Stimulated activated naive CD8-positive, alpha-beta T cell treated with anti-CD3 and anti-CD28 coated beads, Interleukin-15, Interleukin-2, amounts not matched to agents 100 ng/mL and 50 ng/mL, for 24 hours (primary cell): ENCODE results near the gene ZNF865.
A peak's percentile ranks its signal among the peaks of the same experiment; 100 is the strongest.
"Not testable (repeated sequence)": the region's sequence is repeated elsewhere in the genome, so short reads cannot be mapped to it uniquely, and the experiment has no call there.

Experiments used
- H3K27ac Mint-ChIP-seq: one replicate; pipeline ENCODE4 v1.8.0; 2021; ENCODE audit warnings: mild to moderate bottlenecking, mixed read lengths
- H3K27me3 Mint-ChIP-seq: one replicate; pipeline ENCODE4 v1.8.0; 2021; ENCODE audit warnings: mixed read lengths
- H3K36me3 Mint-ChIP-seq: one replicate; pipeline ENCODE4 v1.8.0; 2021; ENCODE audit warnings: low read depth, mixed read lengths
- H3K4me1 Mint-ChIP-seq: one replicate; pipeline ENCODE4 v1.8.0; 2021; ENCODE audit warnings: low read depth, mixed read lengths
- H3K4me3 Mint-ChIP-seq: one replicate; pipeline ENCODE4 v1.8.0; 2021; ENCODE audit warnings: mild to moderate bottlenecking, mixed read lengths
- H3K9me3 Mint-ChIP-seq: one replicate; pipeline ENCODE4 v1.8.0; 2021; ENCODE audit warnings: mixed read lengths

The ZNF865 gene

DNA sequence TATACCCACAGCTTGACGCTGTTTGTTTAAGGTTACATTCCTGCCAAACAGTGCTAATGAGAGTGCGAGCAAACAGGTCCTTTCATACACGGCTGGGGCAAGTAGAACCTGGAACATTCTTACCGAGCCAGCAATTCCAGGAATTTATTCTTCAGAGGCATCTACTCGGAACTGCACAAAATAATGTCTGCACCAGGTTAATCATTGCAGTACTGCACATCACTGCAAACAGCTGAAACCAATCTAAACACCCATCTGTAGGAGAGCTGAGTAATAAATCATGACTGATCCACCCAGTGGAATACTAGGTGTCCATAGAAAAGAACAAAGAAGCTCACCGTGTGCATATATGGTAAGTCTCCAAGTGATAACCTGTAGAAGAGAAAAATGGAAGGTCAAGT lies 23.6 kb upstream of the ZNF865 start:
- no peaks in the 10 kb centered on the region for H3K27me3 Mint-ChIP-seq
- peaks cover 13% of the 10 kb centered on the region for H3K36me3 Mint-ChIP-seq
- H3K4me3 Mint-ChIP-seq = peak overlapping the region; percentile 95
- no peak overlapping the region for H3K27ac Mint-ChIP-seq
- peaks cover 39% of the 10 kb centered on the region for H3K4me1 Mint-ChIP-seq
- H3K9me3 Mint-ChIP-seq = no peaks in the 10 kb centered on the region

DNA sequence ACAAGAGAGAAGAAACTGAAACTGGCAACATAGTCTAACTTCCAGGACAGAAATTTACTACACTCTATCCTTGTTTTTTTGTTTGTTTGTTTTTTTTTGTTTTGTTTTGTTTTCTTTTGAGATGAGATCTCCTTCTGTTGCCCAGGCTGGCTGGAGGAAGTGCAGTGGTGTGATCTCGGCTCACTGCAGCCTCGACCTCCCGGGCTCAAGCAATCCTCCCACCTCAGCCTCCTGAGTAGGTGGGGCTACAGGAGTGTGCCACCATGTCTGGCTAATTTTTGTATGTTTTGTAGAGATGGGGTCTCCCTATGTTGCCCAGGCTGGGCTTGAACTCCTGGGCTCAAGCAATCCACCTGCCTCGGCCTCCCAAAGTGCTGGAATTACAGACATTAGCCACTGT lies 23.2 kb upstream of the ZNF865 start:
- peaks cover 44% of the 10 kb centered on the region for H3K4me1 Mint-ChIP-seq
- not testable (repeated sequence) for H3K9me3 Mint-ChIP-seq, H3K27ac Mint-ChIP-seq, H3K27me3 Mint-ChIP-seq, H3K4me3 Mint-ChIP-seq, H3K36me3 Mint-ChIP-seq

DNA sequence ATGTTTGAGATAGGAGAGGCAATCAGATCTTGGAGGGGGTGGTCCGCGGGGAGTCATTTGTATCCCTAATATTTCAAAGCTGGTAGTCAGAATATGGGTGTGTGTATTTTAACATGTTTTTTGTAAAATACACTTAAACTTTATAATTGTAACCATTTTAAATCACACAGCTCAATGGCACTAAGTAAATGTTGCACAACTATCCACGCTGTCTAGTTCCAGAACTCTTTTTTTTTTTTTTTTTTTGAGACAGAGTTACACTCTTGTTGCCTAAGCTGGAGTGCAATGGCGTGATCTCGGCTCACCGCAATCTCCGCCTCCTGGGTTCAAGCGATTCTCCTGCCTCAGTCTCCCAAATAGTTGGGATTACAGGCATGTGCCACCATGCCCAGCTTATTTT lies 21.6 kb upstream of the ZNF865 start:
- H3K9me3 Mint-ChIP-seq = not testable (repeated sequence)
- peaks cover 47% of the 10 kb centered on the region for H3K4me1 Mint-ChIP-seq

DNA sequence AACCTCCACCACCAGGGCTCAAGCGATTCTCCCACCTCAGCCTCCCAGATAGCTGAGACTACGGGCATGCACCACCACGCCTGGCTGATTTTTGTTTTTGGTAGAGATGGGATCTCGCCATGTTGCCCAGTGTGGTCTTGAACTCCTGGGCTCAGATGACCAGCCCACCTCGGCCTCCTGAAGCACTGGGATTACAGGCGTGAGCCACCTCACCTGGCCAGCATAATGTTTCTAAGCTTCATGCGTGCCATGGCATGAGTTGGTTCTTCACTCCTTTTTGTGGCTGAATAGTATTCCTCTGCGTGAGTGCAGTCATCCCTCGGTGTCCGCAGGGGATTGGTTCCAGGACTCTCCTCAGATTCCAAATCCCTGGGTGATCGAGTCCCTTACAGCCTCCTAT lies 20.6 kb upstream of the ZNF865 start:
- Mint-ChIP-seq H3K36me3 (peaks cover under 1% of the 10 kb centered on the region), H3K27ac (no peak overlapping the region), H3K4me1 (peaks cover 43% of the 10 kb centered on the region), H3K27me3 (no peaks in the 10 kb centered on the region), H3K4me3 (no peak overlapping the region), H3K9me3 (no peaks in the 10 kb centered on the region)

More for the DNA sequence above, 21.6 kb upstream of the ZNF865 start:
- not testable (repeated sequence) for H3K27me3 Mint-ChIP-seq, H3K27ac Mint-ChIP-seq, H3K4me3 Mint-ChIP-seq, H3K36me3 Mint-ChIP-seq

DNA sequence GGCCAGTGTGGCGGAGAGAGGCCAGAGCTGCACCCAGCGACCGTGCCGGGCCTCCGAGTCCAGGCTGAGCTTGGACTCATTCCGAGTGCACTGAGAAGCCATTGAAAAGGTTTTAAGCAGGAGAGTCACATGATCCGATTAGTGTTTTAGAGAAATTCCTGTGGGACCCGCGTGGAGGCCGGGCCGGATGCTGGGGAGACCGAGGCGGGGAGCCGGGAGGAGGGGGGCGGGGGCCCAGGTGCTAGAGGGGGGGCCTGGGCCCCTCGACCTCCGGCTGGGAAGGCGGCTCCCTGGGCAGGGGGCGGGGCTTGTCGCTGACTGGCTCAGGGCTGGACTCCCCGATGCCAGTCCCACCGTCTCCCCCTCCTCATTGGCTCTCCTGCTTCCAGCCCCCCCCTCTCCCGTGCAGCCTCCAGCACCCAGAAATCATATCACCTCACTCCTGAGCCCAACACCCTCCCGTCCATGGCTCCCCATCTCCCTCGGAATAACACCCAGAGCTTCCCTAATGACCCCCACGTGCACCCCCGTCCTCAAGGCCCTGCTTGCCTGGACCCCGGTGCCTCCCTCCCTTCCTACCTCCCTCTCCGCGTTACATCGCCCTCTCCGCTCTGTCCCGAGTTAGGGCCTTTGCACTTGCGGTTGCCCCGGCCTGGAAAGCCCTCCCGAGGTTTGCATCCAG lies 19.6 kb upstream of the ZNF865 start:
- peaks cover 39% of the 10 kb centered on the region for H3K4me1 Mint-ChIP-seq
- peak overlapping the region; percentile 55 for H3K27ac Mint-ChIP-seq
- H3K27me3 Mint-ChIP-seq = no peaks in the 10 kb centered on the region
- no peaks in the 10 kb centered on the region for H3K9me3 Mint-ChIP-seq
- H3K4me3 Mint-ChIP-seq = peak overlapping the region; percentile 54
- H3K36me3 Mint-ChIP-seq = no peaks in the 10 kb centered on the region

DNA sequence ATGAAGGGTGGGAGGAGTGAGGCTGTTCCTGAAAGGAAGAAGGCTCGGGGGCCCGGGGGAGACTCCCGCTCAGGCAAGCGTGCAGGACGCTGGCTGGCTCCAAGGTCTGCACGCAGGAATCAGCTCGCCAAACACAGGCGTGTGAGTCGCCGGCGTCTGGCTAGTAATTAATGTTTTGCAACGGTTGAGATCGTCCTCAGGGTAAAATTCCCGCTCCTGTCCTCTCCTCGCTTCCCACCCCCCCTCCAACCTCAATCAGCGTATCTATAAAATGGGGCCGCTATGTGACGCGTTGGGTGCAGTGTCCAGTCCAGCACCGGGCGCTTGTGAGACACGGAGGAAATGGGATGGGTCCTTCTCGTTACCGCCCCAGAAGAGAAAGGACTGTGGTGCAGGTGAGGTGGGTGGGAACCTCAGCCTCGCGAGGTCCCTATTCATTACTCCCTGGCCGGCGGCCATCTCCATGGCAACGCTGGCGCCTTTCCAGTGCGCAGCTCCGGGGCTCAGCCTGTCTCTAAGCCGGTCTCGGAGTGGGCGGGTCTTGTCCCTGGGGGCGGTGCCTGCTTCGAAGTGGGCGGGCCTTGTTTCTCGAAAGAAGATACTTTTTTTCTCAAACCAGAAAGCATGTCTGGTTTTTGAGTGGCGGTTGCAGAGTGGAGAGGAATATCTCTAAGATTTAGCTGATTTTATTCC lies 18.3 kb upstream of the ZNF865 start:
- Mint-ChIP-seq H3K9me3 (no peaks in the 10 kb centered on the region), H3K4me3 (peak overlapping the region; percentile 83), H3K4me1 (peaks cover 28% of the 10 kb centered on the region), H3K27ac (peak overlapping the region; percentile 52), H3K36me3 (peaks cover 5% of the 10 kb centered on the region), H3K27me3 (no peaks in the 10 kb centered on the region)

DNA sequence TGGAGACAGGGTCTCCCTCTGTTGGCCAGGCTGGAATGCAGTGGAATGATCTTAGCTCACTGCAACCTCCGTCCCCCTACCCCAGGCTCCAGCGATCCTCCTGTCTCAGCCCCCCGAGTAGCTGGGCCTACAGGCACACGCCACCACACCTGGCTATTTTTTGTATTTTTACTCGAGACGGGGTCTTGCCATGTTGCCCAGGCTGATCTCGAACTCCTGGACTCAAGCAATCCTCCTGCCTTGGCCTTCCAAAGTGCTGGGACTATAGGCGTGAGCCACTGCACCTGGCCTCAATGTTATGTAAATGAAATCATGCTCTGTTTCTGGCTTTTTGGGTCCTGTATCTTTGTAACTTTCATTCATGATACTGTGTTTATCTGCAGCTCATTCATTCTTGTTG lies 16.7 kb upstream of the ZNF865 start:
- Mint-ChIP-seq H3K27me3 (no peaks in the 10 kb centered on the region), H3K36me3 (peaks cover 8% of the 10 kb centered on the region), H3K4me1 (peaks cover 25% of the 10 kb centered on the region), H3K4me3 (peak overlapping the region; percentile 39), H3K27ac (no peak overlapping the region), H3K9me3 (no peaks in the 10 kb centered on the region)

DNA sequence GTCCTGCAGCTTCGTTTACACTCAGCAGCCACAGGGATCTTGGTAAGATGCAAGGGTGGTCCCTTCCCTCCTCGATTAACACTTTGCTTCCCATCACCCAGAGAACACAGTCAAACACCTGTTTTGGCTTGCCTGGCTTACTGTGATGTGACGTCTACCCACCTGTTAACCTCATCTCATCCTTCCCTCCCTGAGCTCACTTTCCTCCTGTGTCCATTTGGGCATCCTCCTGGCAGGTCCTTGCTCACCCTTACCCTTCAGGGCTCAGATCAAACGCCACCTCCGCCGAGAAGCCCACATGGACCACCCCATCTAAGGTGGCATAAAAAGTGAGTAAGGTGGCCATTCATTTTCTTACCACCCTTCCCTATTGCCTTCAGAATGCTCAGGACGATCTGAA lies 15.3 kb upstream of the ZNF865 start:
- no peak overlapping the region for H3K4me3 Mint-ChIP-seq
- no peaks in the 10 kb centered on the region for H3K27me3 Mint-ChIP-seq
- peaks cover 25% of the 10 kb centered on the region for H3K4me1 Mint-ChIP-seq
- H3K36me3 Mint-ChIP-seq = peaks cover 14% of the 10 kb centered on the region
- H3K9me3 Mint-ChIP-seq = no peaks in the 10 kb centered on the region
- no peak overlapping the region for H3K27ac Mint-ChIP-seq

DNA sequence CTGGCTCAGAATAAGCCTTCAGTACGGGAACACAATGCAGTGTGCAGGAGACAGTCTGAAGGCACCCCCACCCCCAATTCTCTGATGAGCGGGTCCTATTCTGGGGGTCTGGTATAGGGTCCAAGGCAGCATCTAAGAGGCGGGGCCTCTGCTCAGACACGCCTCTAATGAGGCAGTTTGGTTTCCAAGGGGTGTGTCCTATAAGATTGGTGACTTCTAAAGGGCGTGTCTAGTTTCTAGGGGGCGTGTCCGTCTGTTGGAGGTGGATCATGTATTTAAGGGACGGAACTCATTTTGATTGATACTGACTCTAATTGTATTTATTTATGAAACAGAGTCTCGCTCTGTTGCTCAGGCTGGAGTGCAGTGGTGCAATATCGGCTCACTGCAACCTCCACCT lies 14.8 kb upstream of the ZNF865 start:
- Mint-ChIP-seq H3K27me3 (no peaks in the 10 kb centered on the region), H3K9me3 (no peaks in the 10 kb centered on the region), H3K27ac (no peak overlapping the region), H3K4me3 (no peak overlapping the region), H3K36me3 (peaks cover 19% of the 10 kb centered on the region), H3K4me1 (peaks cover 20% of the 10 kb centered on the region)

DNA sequence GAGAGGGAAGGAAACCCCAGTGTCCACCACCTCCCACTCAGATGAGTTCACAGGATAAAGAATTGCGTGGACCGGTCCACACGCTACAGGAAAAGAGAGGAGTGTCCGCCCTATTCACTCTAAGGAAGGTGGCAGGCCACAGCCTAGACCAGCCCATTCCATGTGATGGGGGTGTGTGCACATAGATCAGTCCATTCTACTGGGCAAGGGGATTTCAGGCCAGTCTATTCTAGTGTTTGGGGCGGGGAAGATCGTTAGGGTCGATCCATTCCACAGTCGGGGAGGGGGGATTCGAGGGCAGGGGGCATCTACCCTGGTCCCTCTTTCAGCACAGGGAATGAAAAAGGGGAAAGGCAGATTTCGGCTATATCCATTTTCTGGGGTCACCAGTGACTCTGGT lies 13.9 kb upstream of the ZNF865 start:
- H3K9me3 Mint-ChIP-seq = no peaks in the 10 kb centered on the region
- peaks cover 29% of the 10 kb centered on the region for H3K36me3 Mint-ChIP-seq
- peaks cover 10% of the 10 kb centered on the region for H3K4me1 Mint-ChIP-seq
- no peak overlapping the region for H3K27ac Mint-ChIP-seq
- H3K27me3 Mint-ChIP-seq = no peaks in the 10 kb centered on the region
- H3K4me3 Mint-ChIP-seq = no peak overlapping the region

DNA sequence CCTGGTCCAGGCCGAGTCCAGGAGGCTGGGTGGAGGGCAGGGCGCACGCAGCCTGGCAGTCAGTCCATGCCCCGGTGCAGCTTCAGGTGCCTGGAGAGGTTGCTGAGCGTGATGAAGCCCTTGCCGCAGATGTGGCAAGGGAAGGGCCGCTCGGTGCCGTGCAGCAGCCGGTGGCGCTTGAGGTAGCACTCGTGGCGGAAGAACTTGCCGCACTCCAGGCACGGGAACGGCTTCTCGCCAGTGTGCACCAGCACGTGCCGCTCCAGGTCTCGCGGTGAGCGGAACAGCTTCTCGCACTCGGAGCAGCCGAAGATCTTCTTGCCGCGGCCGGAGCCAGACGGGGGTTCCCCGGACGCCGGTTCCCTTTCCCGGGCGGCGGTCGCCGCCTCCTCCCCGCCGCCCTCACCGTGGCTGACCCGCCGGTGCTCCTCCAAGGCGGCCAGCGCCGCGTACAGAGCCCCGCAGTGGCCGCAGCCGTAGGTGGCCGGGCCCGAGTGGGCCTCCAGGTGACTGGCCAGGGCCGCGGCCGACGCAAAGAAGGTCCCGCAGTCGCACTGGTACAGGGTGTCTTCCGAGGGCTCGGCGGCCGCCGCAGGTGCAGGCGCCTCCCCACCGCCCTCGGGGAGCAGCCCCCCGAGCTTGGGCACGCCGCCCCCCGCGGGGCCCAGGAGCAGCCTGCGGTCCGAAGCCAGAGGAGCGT lies 12.9 kb upstream of the ZNF865 start:
- Mint-ChIP-seq H3K36me3 (peaks cover 36% of the 10 kb centered on the region), H3K9me3 (no peaks in the 10 kb centered on the region), H3K27me3 (no peaks in the 10 kb centered on the region), H3K4me1 (peaks cover 5% of the 10 kb centered on the region), H3K4me3 (no peak overlapping the region), H3K27ac (no peak overlapping the region)

DNA sequence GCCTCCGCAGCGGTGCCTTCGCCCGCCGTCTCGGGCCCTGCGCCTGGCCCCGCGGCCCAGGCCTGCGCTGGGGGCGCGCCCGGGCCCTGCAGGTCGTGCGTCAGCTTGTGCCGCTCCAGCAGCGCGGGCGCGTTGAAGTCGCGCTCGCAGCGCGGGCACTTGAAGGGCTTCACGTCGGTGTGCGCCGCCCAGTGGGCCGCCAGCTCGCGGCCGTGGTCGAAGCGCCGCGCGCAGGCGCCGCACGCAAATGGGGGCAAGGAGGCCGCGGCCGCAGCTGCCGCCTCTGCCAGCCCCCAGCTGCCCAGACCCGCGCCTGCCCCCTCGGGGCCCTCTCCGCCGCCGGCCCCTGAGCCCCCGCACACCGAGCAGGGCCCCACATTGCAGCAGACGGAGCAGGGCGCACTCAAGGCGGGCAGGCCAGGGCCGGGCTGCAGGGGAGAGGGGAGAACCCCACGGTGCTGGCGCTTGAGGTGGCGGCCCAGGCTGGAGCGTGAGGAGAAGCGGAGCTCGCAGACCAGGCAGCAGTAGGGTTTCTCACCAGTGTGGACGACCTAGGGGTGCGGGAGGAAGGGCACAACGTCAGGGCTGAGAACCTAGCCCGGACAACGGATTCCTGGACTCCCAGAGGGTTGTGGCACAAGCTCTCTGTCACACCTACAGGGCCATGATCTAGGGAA lies 12.2 kb upstream of the ZNF865 start:
- H3K4me1 Mint-ChIP-seq = peaks cover 8% of the 10 kb centered on the region
- no peak overlapping the region for H3K4me3 Mint-ChIP-seq
- H3K27ac Mint-ChIP-seq = no peak overlapping the region
- no peaks in the 10 kb centered on the region for H3K9me3 Mint-ChIP-seq
- H3K27me3 Mint-ChIP-seq = no peaks in the 10 kb centered on the region
- peaks cover 40% of the 10 kb centered on the region for H3K36me3 Mint-ChIP-seq

DNA sequence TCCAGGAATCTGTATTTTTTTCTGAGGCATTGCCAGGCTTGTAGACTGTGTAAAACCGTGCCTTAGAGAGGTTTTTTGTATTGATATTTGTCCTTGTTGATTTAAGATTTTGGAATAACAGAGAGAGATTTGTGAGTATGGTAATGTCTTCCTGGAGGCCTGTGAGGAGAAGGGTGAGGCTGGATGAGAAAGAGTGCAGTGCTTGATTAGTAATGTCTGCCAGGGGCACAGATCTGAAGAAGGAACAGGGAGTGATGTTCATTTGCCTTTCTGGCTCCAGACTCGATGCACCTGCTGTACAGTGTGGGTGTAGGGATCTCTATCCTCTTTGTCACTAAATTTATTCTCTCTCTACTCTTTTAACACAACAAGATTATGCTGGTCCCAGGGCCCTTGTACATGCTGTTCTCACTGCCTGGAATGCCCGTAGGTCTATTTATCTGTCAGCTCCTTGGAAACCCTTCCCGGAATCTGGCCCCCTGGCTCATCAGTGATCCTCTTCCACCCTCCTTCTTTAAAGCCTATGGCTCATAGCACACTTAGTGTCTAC lies 10.4 kb upstream of the ZNF865 start:
- H3K9me3 Mint-ChIP-seq = no peaks in the 10 kb centered on the region
- H3K27me3 Mint-ChIP-seq = no peaks in the 10 kb centered on the region
- H3K27ac Mint-ChIP-seq = no peak overlapping the region
- peaks cover 46% of the 10 kb centered on the region for H3K36me3 Mint-ChIP-seq
- no peak overlapping the region for H3K4me3 Mint-ChIP-seq
- H3K4me1 Mint-ChIP-seq = peaks cover 14% of the 10 kb centered on the region

DNA sequence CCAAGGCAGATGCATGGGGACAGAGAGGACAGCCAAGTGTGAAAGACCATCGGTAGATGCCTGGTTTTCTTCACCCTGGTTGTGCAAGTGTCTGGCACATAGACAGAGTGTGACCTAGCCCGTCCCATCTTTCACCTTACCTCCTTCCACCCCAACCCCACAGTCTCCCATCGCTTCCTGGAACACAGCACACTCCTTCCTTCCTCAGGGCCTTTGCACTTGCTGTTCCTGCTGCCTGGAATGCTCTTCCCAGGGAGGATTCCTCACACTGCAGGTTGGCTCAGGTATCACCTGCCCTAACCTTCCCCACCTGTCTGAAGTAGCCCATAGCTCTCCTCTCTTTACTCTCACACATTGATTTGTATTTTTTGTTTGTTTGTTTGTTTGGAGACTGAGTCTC lies 9.1 kb upstream of the ZNF865 start:
- H3K36me3 Mint-ChIP-seq = peaks cover 46% of the 10 kb centered on the region
- no peak overlapping the region for H3K4me3 Mint-ChIP-seq
- no peak overlapping the region for H3K27ac Mint-ChIP-seq
- H3K4me1 Mint-ChIP-seq = peaks cover 20% of the 10 kb centered on the region
- H3K27me3 Mint-ChIP-seq = no peaks in the 10 kb centered on the region
- H3K9me3 Mint-ChIP-seq = no peaks in the 10 kb centered on the region

DNA sequence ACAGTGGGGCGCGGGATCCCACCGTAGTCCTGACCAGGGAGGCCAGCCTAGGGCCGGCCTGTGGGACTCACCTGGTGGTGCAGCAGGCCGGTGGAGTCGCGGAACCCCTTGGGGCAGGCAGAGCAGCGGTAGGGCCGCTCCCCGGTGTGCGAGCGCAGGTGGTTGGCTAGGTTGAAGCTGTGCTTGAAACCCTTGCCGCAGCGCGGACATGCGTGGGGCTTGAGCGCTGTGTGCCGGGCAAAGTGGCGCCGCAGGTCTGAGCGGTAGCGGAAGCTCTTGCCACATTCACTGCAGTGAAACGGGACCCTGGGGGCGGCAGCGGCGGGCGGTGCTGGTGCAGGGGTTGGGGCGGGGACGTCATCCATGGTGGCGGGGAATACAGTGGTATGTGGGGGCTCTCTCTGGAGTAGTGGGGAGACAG lies 7.9 kb upstream of the ZNF865 start:
- peaks cover 25% of the 10 kb centered on the region for H3K4me1 Mint-ChIP-seq
- no peak overlapping the region for H3K27ac Mint-ChIP-seq
- H3K36me3 Mint-ChIP-seq = peaks cover 41% of the 10 kb centered on the region
- no peaks in the 10 kb centered on the region for H3K9me3 Mint-ChIP-seq
- H3K27me3 Mint-ChIP-seq = no peaks in the 10 kb centered on the region
- H3K4me3 Mint-ChIP-seq = no peak overlapping the region
